PC-3 (cell line): ENCODE results near the gene TCEA2.

ENCODE experiments used
- EZH2 ChIP-seq: fragments of 300-600 bp; sonication (generic); IDR thresholded peaks from one replicate; pipeline ENCODE4 v1.6.1; 2017; ENCODE audit warnings: antibody characterized with exemption, mild to moderate bottlenecking, low read length; ENCODE audit not compliant: unreplicated experiment
- EZH2phosphoT487 ChIP-seq: fragments of 300-600 bp; sonication (generic); IDR thresholded peaks from 2 replicates; pipeline ENCODE4 v1.6.1; 2018; ENCODE audit warnings: mild to moderate bottlenecking, antibody characterized with exemption, low read length, borderline replicate concordance
- TF ChIP-seq, protein P1 (sequence below): fragments of 300-600 bp; sonication (generic); conservative IDR thresholded peaks from 2 replicates; pipeline ENCODE4 v1.5.1; 2017; ENCODE audit warnings: antibody characterized with exemption, low read depth, mild to moderate bottlenecking, low read length

- TF ChIP-seq EZH2 (no peak), EZH2phosphoT487 (no peak)
- TF ChIP-seq, protein P1, sequence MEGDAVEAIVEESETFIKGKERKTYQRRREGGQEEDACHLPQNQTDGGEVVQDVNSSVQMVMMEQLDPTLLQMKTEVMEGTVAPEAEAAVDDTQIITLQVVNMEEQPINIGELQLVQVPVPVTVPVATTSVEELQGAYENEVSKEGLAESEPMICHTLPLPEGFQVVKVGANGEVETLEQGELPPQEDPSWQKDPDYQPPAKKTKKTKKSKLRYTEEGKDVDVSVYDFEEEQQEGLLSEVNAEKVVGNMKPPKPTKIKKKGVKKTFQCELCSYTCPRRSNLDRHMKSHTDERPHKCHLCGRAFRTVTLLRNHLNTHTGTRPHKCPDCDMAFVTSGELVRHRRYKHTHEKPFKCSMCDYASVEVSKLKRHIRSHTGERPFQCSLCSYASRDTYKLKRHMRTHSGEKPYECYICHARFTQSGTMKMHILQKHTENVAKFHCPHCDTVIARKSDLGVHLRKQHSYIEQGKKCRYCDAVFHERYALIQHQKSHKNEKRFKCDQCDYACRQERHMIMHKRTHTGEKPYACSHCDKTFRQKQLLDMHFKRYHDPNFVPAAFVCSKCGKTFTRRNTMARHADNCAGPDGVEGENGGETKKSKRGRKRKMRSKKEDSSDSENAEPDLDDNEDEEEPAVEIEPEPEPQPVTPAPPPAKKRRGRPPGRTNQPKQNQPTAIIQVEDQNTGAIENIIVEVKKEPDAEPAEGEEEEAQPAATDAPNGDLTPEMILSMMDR = no peak
Observed at GRCh38 chr20:64039293-64040160, 23.5 kb upstream of the TCEA2 start.
